AG04449 (cell line): ENCODE results near the gene TRIM59.
A peak's percentile ranks its signal among the peaks of the same experiment; 100 is the strongest.

Experiments used
- CTCF ChIA-PET: fragments of 350-600 bp; formaldehyde crosslinking; extraction: SDS; loops from one replicate; lab custom pipeline; 2021; ENCODE audit warnings: antibody characterized with exemption; lab: Yijun Ruan, JAX
- POLR2A ChIA-PET: fragments of 400-600, 350-600 bp; formaldehyde crosslinking; extraction: SDS; loops from one replicate; lab custom pipeline; 2020; ENCODE audit warnings: antibody characterized with exemption, inconsistent platforms; lab: Yijun Ruan, JAX
- DNase-seq: peaks from one replicate; pipeline ENCODE4 v3.0.0-alpha.2; 2010; ENCODE audit warnings: low read depth, low spot score
- H3K4me3 ChIP-seq: 2 replicates; pipeline ENCODE4 v1.5.1; 2011; ENCODE audit warnings: low read depth, mild to moderate bottlenecking, control low read depth, low read length
- TF ChIP-seq, protein P1 (sequence below): IDR thresholded peaks from one replicate; pipeline ENCODE4 v1.5.1; 2011; ENCODE audit warnings: mild to moderate bottlenecking, moderate library complexity, low read length, control low read depth, inconsistent platforms; ENCODE audit not compliant: insufficient read depth; ENCODE audit errors: missing control alignments

Gene TRIM59

GRCh38 chr3:160435747-160436146 is 13.8 kb downstream of the TRIM59 start:
- TF ChIP-seq, protein P1, sequence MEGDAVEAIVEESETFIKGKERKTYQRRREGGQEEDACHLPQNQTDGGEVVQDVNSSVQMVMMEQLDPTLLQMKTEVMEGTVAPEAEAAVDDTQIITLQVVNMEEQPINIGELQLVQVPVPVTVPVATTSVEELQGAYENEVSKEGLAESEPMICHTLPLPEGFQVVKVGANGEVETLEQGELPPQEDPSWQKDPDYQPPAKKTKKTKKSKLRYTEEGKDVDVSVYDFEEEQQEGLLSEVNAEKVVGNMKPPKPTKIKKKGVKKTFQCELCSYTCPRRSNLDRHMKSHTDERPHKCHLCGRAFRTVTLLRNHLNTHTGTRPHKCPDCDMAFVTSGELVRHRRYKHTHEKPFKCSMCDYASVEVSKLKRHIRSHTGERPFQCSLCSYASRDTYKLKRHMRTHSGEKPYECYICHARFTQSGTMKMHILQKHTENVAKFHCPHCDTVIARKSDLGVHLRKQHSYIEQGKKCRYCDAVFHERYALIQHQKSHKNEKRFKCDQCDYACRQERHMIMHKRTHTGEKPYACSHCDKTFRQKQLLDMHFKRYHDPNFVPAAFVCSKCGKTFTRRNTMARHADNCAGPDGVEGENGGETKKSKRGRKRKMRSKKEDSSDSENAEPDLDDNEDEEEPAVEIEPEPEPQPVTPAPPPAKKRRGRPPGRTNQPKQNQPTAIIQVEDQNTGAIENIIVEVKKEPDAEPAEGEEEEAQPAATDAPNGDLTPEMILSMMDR = no peak
- no peak overlapping the region for H3K4me3 ChIP-seq
- no peak for DNase-seq
- ChIA-PET POLR2A (no interaction called here), CTCF (interaction anchor here (0.8 to 1.3 kb wide), 3 partner anchors 10 to 22 kb away, joined by 3 to 5 read pairs (median 4); no protein-coding TSS in a partner anchor)

DNA sequence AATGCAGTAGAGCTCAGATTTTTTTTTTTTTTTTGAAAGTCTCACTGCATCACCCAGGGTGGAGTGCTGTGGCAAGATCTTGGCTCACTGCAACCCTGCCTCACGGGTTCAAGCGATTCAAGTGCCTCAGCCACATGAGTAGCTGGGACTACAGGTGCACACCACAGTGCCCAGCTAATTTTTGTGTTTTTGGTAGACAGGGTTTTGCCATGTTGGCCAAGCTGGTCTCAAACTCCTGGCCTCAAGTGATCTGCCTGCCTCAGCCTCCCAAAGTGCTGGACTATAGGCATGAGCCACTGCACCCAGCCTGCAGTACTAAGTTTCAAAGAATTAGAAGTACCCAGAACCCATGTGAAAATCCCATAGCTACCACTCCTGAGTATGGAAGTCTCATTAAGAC is 14.5 kb downstream of the TRIM59 start:
- no peak for DNase-seq
- H3K4me3 ChIP-seq = no peak overlapping the region
- POLR2A ChIA-PET = interaction anchor here (1.6 kb wide), 1 partner anchor 28 kb away, joined by 6 read pairs; no protein-coding TSS in a partner anchor
- TF ChIP-seq, protein P1 = no peak
- CTCF ChIA-PET = interaction anchor here (0.6 to 1.3 kb wide), 2 partner anchors 16 to 22 kb away, joined by 3 to 4 read pairs; no protein-coding TSS in a partner anchor

DNA sequence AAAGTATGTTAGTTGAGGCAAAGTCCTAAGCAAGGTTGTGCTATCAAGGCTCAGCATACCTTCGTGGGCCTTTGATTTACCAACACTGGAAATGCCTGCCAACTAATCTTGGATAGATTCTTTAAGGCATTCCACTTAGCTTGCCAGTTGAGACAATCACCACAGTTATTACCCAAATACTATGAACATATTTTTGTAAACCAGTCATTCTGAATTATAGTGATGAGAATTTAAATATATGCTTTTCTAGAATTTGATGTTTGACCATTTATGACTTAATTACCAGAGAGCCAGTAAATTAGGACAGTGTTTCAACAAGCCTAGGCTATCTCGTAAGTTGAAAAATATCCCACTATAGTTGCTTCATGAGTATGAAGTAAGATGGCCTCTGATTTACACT is 15.5 kb downstream of the TRIM59 start:
- ChIA-PET CTCF (no interaction called here), POLR2A (interaction anchor here (1.6 kb wide), 1 partner anchor 27 kb away, joined by 6 read pairs; no protein-coding TSS in a partner anchor)
- peak; percentile 40 for DNase-seq
- TF ChIP-seq, protein P1 = no peak
- H3K4me3 ChIP-seq = no peak overlapping the region

DNA sequence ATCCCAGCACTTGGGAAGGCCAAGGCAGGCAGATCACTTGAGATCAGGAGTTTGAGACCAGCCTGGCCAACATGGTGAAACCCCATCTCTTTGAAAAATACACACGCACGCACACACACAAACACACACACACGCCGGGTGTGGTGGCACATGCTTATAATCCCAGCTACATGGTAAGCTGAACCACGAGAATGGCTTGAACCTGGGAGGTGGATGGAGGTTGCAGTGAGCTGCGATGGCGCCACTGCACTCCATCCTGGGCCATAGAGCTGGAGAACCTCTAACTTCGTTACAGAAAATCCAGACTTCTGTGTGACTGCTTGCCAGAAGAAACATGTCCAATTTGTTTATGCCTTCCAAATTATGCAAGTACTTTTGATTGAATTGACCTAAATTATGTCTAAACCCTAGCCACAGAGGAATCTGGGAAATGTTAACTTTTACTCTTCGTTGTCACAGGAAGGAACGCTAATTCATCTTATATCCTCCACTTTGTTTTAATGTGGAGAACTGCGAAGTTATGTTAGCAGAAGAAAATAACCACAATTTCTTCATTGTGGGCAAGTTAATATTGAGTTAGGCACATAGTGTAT is 21.7 kb downstream of the TRIM59 start:
- TF ChIP-seq, protein P1 = no peak
- H3K4me3 ChIP-seq = no peak overlapping the region
- POLR2A ChIA-PET = no interaction called here
- no peak for DNase-seq
- CTCF ChIA-PET = interaction anchor here (0.9 to 1.5 kb wide), 2 partner anchors 46 to 264 kb away, joined by 3 read pairs; no protein-coding TSS in a partner anchor

- no peak for DNase-seq
- CTCF ChIA-PET = interaction anchor here (1.1 to 7.0 kb wide), 6 partner anchors 10 to 411 kb away, joined by 3 to 133 read pairs (median 4); partner anchors contain the start of gene SMC4
- POLR2A ChIA-PET = no interaction called here
- TF ChIP-seq, protein P1 = no peak
- no peak overlapping the region for H3K4me3 ChIP-seq
These were observed 32.3 kb downstream of the TRIM59 start for GRCh38 chr3:160417311-160417710.

GRCh38 chr3:160413613-160414248 is 35.9 kb downstream of the TRIM59 start:
- ChIA-PET POLR2A (no interaction called here), CTCF (interaction anchor here (0.7 to 7.0 kb wide), 44 partner anchors 8 to 585 kb away, joined by 3 to 133 read pairs (median 4); partner anchors contain the start of gene IL12A)
- no peak overlapping the region for H3K4me3 ChIP-seq
- TF ChIP-seq, protein P1 = peak; percentile 70
- DNase-seq = no peak
